DMS 273 treated with DMSO at 0.1 percent for 48 hours (cell line): ENCODE measurements around the gene RUNX1.

ENCODE experiments used
- DNase-seq: peaks from one replicate; lab custom pipeline; 2025; lab: John Stamatoyannopoulos, UW

Gene RUNX1

DNA sequence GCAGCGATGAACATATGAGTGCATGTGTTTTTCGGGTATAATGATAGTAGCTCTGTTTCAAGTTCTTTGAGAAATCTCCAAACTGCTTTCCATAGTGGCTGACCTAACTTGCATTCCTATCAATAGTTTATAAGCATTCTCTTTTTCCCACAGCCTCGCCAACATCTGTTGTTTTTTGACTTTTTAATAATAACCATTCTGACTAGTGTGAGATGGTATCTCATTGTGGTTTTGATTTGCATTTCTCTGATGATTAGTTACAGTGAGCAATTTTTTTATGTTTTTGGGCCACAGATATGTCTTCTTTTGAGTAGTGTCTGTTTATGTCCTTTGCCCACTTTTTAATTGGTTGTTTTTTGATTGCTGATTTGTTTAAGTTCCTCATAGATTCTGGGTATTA, 10.6 kb upstream of the RUNX1 start:
- DNase-seq = no peak

DNA sequence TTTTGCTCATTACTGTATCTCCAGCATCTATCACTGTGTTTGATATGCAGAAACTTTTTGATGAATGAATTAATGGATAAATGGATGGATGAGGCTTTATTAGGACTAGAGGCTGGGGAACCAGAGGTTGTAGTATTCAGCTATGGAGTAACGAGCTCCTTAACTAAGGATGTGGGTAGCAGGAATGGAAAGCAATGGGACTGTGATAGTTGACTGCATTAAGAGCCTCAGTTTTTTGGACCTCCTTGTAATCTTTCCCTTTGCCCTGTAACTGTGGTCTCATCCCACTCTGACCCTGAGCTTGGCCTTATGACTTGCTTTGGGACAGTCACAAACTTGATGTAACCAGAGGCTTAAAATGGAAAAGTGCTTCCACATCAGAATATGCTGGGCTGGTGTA, 9.0 kb upstream of the RUNX1 start:
- DNase-seq = no peak

DNA sequence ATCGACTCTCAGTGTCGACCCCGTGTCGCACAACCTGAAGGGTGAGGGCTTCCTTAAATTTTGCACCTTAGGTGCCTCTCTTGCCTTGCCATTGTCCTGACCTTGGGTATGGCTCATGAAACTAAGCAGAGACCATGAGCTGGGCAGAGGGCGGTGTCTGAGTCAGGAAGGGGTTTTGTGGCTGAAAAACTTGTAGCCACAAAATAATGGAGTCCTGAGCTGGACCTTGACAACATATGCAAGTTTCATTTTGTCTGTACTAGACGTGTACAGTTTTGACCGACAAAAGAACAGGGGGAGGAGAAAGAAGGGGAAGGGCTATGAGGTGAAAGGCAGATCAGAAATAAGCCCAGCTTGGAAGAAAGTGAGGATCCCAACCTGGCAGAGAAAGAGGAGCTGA, 8.3 kb upstream of the RUNX1 start:
- no peak for DNase-seq

DNA sequence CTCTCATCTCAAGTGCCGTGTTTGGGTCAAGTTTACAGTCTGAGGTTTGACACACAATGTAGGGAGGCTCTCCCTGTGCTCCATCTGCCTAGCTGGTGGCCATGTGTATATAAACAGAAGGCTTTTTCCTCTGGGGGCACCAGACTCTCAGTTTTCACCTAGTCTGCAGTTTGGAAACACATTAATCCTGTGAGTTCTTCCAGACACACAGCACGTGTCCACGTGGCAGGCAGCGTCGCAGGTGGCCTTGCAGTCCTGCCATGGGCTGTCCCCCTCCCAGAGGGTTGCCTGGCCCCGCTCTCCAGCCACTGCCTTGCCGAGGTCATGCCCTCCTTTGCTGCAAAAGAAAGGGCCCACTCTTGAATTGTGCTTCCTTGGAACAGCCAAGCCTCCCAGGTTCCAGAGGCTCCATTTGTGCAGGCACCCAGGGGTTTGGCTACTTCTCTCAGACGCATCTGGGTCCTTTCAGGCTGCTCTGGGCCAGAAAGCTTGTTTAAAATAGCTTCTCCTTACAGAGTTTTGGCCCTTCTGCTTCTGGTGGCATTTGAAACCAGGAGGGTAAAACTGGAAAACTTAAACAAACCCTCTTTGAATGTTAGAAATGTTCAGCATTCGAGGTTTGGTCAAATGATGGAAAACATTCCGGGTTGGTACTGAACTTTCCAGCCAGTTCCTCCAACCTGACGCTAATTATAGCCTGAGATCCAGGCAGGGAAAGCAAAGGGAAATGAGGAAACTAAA, 4.4 kb upstream of the RUNX1 start:
- no peak for DNase-seq

DNA sequence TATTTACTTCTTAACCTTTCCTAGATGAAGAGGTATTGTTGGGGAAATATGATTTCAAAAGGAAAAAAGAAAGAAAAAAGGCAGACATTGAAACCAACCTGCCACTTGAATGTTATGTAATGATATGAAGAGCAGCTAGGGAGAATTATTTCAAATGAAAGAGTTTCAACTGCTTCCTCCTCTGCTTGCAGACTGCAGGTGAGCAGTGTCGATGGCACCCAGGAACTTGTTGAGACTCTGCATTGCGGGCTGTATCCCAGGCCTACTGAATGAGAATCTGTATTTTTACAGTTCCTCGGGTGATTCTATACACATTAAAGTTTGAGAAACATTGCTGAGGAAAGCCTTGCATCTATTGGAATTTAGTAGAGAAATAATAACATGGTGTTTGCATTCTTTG, 3.7 kb upstream of the RUNX1 start:
- DNase-seq = no peak

DNA sequence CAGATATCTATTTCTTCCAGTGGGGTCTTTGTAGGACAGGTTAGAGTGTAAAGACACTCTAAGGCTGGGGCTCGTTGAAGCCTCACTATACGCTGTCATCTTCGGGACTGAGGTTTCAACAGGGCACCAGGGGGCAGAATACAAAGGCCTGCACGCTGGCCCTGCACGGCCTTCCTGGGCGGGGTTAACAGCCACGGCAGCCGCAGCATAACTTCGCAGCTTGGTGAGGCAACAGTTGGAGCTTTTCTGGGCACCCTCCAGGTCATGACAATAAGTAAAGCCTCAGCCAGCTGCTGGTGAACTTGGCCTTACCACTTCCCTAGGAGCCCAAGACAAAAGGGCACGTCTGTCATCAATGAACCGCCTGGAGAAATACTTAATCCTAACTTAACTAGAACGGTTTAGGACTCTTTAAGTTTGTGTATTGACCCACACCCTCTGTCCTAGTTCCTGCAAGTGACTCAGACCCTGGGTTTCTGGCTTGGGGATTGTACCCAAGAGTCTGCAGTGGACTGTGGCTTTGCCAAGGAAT, 2.3 kb upstream of the RUNX1 start:
- peak; percentile 76 for DNase-seq

DNA sequence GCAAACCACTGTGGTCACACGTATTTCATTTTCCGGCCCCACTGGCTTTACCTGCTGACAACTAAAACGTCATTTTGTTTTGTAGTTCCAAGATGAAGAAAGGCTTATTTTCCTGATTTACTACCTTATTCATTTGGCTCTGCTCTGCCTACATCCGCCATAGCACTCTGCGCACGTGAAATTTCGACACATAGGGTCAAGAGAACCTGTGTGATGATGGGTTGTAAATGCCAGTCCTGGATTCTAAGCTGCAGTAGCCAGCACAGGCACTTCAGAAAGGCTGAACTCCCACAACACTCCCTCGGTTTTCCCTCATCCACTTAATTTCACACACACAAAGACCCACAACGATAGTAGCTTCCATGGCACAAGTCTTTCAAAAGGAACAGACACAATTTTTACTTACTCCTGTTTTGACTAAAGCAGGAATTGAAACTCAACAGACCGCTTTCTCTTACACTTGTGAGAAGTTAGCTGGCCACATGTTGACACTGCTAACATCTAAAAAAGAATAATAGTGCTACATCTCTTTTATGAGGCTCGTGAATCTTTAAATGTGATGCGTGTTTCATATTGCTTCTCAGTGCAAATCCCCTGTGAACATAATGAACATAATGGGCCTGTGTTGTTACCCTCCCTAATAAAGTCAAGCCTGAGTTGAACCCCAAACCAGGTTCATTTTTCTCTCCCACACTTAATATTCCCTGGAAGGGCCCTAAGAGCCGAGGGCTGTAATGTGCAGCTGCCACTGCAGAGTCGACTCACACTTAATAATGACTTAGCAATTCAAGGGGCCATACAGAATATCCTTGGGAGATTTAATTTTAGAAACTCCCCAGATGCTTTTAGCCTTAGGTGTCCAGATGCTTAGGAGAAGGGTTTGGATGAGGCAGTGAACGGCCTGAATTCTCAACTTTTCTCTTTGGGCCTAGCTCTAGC, 1.5 kb upstream of the RUNX1 start:
- DNase-seq = peak; percentile 40

DNA sequence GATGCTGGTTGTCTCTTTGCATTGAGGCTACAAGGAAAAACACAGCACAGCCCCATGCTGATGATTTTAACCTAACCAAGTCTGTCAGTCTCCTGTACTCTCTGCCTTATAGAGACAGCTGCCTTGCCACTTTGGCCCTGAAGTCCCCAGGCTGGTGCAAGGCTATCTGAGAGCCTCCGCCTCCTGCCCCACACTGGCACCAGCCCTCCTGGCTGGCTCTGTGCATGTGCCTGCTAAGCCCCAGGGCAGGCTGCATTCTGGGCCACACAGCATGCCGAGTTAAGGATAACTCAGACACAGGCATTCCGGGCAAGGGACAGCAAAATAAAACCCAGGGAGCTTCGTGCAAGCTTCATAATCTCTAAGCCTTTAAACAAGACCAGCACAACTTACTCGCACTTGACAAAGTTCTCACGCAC, 910 bp downstream of the RUNX1 start:
- DNase-seq = no peak

DNA sequence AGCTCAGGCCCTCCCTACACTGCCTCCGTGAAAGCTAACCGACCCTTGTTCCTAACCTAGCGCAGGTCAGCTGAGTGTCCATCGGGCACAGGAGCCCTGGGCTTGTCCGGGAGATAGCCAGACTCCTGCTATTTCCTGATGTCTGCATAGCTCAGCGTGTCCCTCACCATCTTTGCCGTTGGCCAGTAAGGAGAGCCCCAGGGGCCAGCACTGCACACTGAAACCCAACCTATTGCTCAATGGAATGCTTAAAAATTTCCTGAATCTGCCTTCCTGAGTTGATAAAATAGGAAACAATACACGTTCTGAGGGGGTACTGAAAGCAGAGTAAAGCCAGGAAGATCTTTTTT, 2.2 kb downstream of the RUNX1 start:
- DNase-seq = no peak

DNA sequence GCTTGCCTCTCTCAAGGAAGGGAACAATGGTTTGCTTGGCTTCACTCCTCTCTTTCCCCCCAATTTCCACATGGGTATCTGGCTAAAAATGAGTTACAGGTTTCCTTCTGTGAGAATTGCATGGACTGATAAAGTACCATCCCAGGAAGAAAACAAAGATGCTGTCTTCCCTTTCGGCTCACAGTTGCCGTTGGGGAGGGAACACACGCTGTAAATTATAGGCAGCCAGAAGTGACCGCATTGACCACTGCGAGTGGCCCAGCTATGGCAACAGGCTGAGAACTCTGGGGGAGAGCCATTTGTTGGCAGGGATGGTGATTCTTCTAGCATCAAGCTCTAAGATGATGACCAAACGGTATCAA, 2.9 kb downstream of the RUNX1 start:
- DNase-seq = no peak

DNA sequence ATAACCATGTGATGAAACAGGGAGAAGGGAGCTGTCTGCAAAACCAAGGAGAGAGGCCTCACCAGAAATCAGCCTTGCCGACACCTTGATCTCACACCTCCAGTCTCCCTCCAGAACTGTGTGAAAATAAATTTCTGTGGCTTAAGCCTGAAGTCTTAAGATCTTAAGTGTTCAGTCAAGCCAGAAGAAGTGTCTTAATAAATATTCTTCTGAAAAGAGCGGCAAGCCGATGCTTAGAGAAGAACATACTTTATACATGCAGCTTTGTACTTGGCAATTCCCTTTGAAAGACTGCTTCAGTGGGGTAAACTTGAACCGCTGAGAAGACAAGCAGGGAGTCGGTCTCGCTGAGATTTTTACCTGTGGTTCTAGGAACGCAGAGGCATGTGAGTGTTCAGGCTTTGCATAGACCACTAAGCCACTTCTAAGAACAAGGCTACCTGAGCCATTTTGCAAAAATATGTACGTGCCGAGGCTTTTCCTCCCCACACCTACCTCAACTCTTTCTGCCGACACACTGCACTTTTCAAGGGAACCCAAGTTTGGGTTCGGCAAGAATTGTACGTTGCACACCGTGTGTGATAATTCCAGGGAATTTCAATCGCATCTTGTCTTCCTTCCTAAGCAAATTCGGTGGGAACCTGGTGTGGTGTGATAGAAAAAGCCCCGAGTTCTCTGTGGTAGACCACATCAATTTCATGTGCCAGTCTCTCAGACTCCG, 3.4 kb downstream of the RUNX1 start:
- DNase-seq = no peak

DNA sequence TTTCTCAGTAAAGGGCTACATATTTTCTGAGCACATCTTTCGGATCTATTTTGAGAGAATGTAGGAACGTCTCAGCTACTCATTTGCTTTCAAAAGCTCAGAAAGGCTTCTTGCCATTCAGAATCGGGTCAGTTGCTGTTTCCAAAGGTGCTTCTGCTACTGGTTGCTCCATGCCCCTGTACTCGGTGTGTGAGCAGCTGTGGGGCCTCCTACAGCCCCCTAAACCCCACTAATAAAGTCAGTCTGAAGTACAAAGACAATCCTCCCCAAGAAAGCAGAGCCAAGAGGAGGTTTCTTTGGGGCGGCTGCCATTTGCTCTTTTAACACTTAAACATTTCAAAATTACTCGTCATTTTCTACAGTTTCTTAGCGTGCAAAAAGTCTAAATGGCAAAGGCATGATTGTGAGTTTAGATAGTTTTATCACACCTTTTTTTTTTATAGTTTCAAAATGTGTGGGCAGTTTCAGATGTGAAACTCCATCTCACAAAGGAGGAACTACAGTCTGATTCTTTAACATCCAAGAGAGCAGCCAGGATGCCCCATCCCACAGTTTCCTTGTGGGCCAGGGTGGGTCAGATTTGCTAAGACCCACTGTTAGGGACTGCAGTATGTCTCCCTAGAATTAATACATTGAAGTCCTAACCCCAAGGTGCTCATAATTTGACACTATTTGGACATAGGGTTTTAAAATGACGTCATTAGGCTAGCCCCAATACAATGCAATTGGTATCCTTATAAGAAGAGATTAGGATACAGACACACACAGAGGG, 4.1 kb downstream of the RUNX1 start:
- no peak for DNase-seq

DNA sequence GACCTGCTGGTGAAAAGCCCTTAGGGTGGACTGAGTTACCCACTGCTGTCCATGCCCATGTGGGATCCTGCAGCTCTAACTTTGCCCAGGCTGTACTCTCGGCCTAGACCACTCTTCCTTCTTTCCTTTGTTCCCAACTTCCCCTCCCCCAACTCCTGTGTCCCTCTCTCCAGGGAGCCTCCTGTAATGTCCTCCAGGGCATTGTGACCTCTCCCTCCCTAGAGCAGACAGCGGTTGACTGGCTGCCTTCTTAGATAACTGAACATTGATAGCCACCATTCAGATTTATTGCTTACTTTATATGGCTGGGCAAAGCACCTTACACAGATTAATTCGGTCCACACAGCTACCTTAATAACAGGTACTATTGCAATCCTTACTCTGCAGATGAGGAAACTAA, 5.0 kb downstream of the RUNX1 start:
- DNase-seq = no peak

DNA sequence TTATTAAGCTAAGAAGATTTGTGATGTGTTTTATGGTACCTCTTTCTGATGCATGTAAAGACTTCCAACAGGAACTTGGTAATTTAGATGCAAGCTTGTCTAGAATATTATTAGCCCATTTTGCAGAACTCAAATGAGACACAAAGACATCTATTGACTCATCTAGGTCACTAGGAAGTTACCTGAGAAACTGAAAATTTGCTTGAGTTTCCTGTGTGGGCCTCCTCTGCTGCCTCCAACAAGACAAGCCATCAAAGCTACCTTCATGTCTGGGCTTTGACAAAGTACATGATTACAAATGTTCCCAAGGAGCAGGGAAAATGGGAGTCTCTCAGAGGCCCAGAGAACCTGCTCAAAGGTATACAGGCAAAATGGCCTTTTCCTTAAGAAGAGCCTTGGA, 5.6 kb downstream of the RUNX1 start:
- no peak for DNase-seq

DNA sequence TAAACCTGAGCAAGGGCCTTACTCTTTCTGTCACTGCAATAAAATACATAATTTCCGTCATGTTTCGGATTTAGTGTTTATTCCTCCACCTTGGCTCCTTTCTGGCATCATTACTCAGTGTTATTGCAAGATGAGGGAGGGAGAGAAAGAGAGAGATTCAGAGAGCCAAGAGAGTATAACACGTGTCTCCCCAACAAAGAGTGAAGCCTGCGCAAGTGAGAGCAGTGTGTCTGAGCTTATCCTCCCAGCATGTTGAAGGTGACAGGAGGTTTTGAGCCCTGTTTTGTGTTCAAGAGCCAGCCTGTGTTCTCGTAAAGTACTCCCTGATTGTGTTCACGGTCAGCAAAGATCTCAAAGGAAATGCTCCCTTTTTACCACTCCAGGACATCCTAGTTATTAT, 6.3 kb downstream of the RUNX1 start:
- no peak for DNase-seq

DNA sequence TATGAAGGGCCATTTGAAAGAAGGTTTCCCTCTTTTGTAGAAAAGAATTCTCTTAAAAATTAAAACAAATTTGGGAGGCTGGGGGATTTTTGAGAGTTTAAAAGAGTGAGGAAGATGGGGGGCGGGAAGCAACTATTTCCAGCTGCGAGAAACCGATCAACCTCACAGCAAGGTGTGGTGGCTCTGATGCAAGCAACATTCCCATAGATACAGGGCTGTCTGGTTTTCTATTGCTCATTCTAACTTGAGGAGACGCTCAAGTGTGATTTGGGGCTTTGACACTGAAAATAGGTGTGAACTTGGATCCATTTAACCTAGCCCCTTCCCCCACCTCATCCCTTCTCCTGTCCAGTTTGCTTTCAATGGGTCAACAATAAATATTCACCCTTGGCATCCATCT, 7.2 kb downstream of the RUNX1 start:
- DNase-seq = no peak

DNA sequence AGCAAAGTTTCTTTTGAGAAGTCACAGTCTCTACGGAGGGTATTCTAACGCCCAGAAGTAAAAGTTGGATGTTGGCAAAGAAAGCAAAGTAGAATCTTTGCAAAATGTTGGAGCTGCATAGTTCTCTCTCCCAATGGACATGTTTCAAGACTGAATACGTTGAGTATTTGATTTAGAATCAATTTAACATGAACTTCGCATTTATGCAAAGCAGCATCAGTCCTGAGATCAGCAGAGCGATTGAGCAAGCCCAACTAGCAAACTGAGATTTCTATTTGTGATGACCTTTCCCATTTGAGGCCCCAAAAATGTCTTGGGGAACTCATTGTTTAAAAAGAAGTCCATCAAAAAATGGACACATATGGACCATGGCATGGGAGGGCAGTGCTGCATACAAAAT, 8.0 kb downstream of the RUNX1 start:
- DNase-seq = no peak

DNA sequence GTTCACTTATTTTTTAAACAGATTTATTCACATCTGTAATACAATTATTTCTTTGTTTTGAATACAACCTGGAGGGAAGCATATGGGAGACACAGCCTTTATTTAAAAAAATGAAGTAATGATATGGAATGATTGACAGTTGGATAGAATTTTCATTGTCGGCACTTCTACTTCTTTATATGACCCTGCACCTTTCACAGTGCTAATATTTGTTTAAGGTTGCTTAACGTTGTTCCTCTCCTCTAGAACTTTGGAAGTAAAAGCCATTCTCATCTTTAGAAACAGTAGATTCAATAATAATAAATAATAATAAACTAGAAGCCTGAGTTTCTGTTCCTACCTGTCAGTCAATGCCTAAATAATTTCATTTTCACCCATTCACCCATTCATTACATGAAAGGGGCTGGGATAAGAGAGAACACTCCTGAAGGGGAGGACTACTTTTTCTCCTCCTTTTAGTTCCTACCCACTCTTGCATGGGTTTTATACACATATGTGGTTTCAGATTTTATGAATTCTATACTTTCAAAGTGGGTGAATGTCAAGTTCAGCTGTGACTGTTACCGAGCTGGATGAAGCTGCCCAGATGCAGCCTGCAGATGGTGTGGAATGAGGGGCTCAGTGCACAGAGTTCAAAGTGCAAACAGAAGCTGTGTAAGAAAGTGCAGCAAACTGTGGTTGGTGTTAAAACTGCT, 9.4 kb downstream of the RUNX1 start:
- DNase-seq = no peak

DNA sequence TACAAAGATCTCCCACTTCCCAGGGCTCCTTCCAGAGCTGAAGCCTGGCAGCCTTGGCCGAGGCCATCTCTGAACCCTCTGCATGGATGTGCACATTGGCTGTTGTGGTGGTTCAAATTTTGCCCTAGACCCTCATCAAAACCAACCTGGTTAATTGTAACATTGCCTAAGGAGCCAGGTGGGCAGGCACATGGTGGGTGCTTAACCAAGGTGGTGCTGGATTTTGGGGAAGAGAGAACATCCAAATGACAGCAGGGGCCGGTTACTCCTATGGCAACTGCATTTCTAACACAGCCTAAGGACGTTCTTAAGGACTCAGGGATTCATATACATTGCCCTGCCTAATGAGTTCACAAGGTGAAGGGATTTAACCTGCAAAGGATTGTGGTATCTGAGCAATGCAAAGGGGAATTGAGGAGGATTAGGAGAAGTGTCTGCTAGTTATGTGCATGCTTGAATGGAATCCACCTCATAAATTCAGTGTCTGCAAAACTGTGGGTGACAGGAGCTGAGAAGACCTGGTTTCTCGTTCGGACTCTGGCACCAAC, 10.3 kb downstream of the RUNX1 start:
- no peak for DNase-seq

DNA sequence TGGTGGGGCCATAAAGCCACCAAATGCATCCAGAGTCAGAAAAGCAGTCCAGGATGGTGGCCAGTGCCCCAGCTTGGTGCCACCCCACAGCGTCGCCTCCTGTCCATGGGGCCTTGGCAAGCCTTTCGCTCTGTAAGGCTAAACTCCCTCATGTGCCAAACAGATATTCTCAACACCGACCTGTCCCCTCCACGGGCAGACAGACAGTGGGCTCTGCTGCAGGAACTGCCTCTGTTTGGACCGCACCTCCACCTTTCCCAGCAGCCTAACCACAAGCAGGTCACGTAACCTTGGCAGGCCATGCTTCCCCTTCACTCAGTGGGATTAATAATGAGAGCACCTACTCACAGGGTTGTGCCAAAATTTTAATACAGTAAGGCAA, 11.7 kb downstream of the RUNX1 start:
- no peak for DNase-seq
